Kidney (tissue), 14 donors: ENCODE measurements around the gene MSTN. TPM values are rescaled to one million over a fixed set of nuclear protein-coding genes. Genes with fewer than 3 reads are reported as not detected.

ENCODE experiments used
- DNase-seq, 5 donors: peaks; one replicate each; pipeline ENCODE4 v3.0.0-alpha.2; 2013 to 2020
- FAIRE-seq: peaks from 2 replicates; lab custom pipeline; 2012; peaks lifted over from hg19 to GRCh38; lab: Jason Lieb, UNC
- H3K27ac ChIP-seq, 2 donors: one replicate each; pipeline ENCODE4 v1.7.0; 2013; ENCODE audit warnings: low read depth in 2 of 2, low read length in 2 of 2, inconsistent platforms in 1 of 2
- H3K27me3 ChIP-seq: one replicate; pipeline ENCODE4 v1.7.1; 2013; ENCODE audit warnings: low read length, inconsistent platforms; ENCODE audit not compliant: control insufficient read depth, insufficient read depth
- H3K36me3 ChIP-seq, 3 donors: one replicate each; pipeline versions ENCODE4 v1.7.0 to v1.7.1; 2013; ENCODE audit warnings: low read length in 3 of 3, control low read depth in 1 of 3, inconsistent platforms in 1 of 3; ENCODE audit not compliant: insufficient read depth in 3 of 3, control insufficient read depth in 2 of 3
- H3K4me1 ChIP-seq, 3 donors: one replicate each; pipeline versions ENCODE4 v1.7.0 to v1.7.1; 2013; ENCODE audit warnings: low read length in 3 of 3, inconsistent platforms in 1 of 3, low read depth in 1 of 3; ENCODE audit not compliant: control insufficient read depth in 2 of 3, insufficient read depth in 2 of 3
- H3K4me3 ChIP-seq, 3 donors: one replicate each; pipeline versions ENCODE4 v1.7.0 to v1.8.1; 2013; ENCODE audit warnings: low read length in 3 of 3, control low read depth in 1 of 3, inconsistent platforms in 1 of 3
- H3K9ac ChIP-seq, 3 donors: one replicate each; pipeline versions ENCODE4 v1.7.0 to v1.7.1; 2013; ENCODE audit warnings: low read length in 3 of 3, control low read depth in 1 of 3, inconsistent platforms in 1 of 3
- H3K9me3 ChIP-seq, 3 donors: one replicate each; pipeline versions ENCODE4 v1.7.0 to v1.7.1; 2013; ENCODE audit warnings: low read length in 3 of 3, control low read depth in 1 of 3, inconsistent platforms in 1 of 3; ENCODE audit not compliant: control insufficient read depth in 2 of 3, insufficient read depth in 1 of 3
- CTCF ChIP-seq: IDR thresholded peaks from 3 replicates; pipeline ENCODE4 v1.5.1; 2012; ENCODE audit warnings: mild to moderate bottlenecking, moderate library complexity, borderline replicate concordance; ENCODE audit not compliant: insufficient read depth; ENCODE audit errors: extremely low read depth
- intact Hi-C: fragments of 100-400 bp; cut with DNase I; formaldehyde crosslinking; loops from one replicate; pipeline ENCODE4 v1.11.1; 2022
- polyA plus RNA-seq: library from polyadenylated mRNA; stranded (reverse); fragments of 350-450 nt; fragmentation: Illumina TruSeq; extraction: RNeasy Lipid Tissue Mini Kit (QIAGEN cat#74804); gene quantifications from one replicate; pipeline ENCODE4 v1.2.3, GENCODE V29; 2014; ENCODE audit warnings: low read depth, low replicate concordance; ENCODE audit not compliant: insufficient read depth
- total RNA-seq: library from RNA; stranded (reverse); fragmentation: NEBNext Ultra II Directional; extraction: Animal tissue kit (Norgen Biotek cat#: 25700); gene quantifications from one replicate; pipeline ENCODE4 v1.2.1, GENCODE V29; 2021
- donor health status: control.
- donor health status: control.
- donor health status: control.
- donor health status: control.
- donor health status: control.
- donor health status: DM: yes; HTN: yes; CAD: no.
- donor health status: Normal renal cell carcinoma (clear cell type).

The MSTN gene
- total and polyA plus RNA-seq, 2 donors from 2014 or later: 0.34 to 0.38 TPM

DNA sequence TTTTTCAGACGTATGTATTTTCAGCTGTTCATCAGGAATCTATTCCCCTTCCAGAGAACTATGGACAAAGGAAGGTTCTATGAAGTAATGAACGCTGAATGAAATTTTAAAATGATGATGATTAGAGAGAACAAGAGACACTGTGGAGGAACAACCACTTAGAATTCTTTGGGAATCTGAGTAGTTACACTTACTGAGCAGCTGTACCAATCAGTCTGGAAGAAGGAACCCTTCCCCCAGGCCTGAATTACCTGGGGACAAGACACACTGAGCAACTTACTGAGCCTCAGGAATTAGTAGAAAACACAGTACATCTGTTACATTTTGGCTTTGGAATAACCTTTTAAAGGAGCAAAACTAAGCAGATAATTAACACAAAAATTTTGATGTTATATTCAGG lies 1.9 kb downstream of the MSTN start:
- H3K9me3 ChIP-seq: no peaks in the 10 kb centered on the region
- DNase-seq (peak in 1 of 5 donors; percentile 10), FAIRE-seq (no peak)
- H3K36me3 ChIP-seq: no peaks in the 10 kb centered on the region
- intact Hi-C loops: no loop called here
- no peak overlapping the region for H3K27ac ChIP-seq
- no peaks in the 10 kb centered on the region for H3K27me3 ChIP-seq
- TF ChIP-seq CTCF: no peak
- H3K4me3 ChIP-seq: no peak overlapping the region
- H3K4me1 ChIP-seq: no peaks in the 10 kb centered on the region
- no peak overlapping the region for H3K9ac ChIP-seq

- no peaks in the 10 kb centered on the region for H3K27me3 ChIP-seq
- H3K9ac ChIP-seq: no peak overlapping the region
- FAIRE-seq (no peak), DNase-seq (no peak)
- no peak overlapping the region for H3K27ac ChIP-seq
- H3K4me3 ChIP-seq: no peak overlapping the region
- no peak for TF ChIP-seq CTCF
- no peaks in the 10 kb centered on the region for H3K9me3 ChIP-seq
- H3K36me3 ChIP-seq: no peaks in the 10 kb centered on the region
- no peaks in the 10 kb centered on the region for H3K4me1 ChIP-seq
- intact Hi-C loops: no loop called here
Measured at GRCh38 chr2:190060019-190060418, 2.5 kb downstream of the MSTN start.

GRCh38 chr2:190053426-190053825 lies 9.1 kb downstream of the MSTN start:
- H3K27me3 ChIP-seq: no peaks in the 10 kb centered on the region
- no peaks in the 10 kb centered on the region for H3K36me3 ChIP-seq
- DNase-seq: no peak
- no peak for TF ChIP-seq CTCF
- intact Hi-C loops: no loop called here
- H3K4me3 ChIP-seq: no peak overlapping the region
- FAIRE-seq: peak; percentile 3
- no peak overlapping the region for H3K9ac ChIP-seq
- H3K4me1 ChIP-seq: no peaks in the 10 kb centered on the region
- H3K27ac ChIP-seq: no peak overlapping the region
- no peaks in the 10 kb centered on the region for H3K9me3 ChIP-seq

DNA sequence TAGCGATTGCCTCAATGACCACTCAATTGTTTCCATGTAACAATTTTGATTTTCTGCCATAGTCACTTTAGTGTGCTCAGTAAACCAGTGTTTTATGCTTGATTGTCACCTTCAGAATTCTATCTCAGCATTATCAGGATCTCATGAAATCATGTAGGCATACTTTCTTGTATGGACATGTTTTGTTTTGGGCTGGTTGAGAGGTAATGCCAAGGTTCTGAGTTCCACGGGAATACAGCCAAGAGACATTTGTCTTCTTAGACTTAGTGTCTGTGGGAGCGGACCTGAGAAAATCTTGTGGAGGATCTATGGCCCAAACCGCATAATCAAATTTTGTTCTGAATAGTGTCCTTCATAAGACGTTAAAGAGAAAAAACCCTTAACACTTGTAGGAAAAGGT lies 10.2 kb downstream of the MSTN start:
- DNase-seq (no peak), FAIRE-seq (no peak)
- no peaks in the 10 kb centered on the region for H3K36me3 ChIP-seq
- no peak overlapping the region for H3K27ac ChIP-seq
- TF ChIP-seq CTCF: no peak
- no peaks in the 10 kb centered on the region for H3K4me1 ChIP-seq
- no peak overlapping the region for H3K9ac ChIP-seq
- intact Hi-C loops: no loop called here
- H3K27me3 ChIP-seq: no peaks in the 10 kb centered on the region
- H3K9me3 ChIP-seq: no peaks in the 10 kb centered on the region
- H3K4me3 ChIP-seq: no peak overlapping the region
